GM18870 (cell line): Measurements from ENCODE around the gene MXI1.
"Not testable (repeated sequence)": the region's sequence is repeated elsewhere in the genome, so short reads cannot be mapped to it uniquely, and the experiment has no call there.

ENCODE experiments used
- ATAC-seq: cut with Tn5 transposase; IDR thresholded peaks from one replicate; pipeline ENCODE4 v1.9.1; 2021; ENCODE audit warnings: moderate library complexity; ENCODE audit not compliant: unreplicated experiment

The MXI1 gene

GRCh38 chr10:110181451-110181850 is 26.0 kb upstream of the MXI1 start:
- ATAC-seq, result no peak

- no peak for ATAC-seq
Measured at GRCh38 chr10:110181911-110182310, 25.5 kb upstream of the MXI1 start.

GRCh38 chr10:110184398-110184797 is 23.0 kb upstream of the MXI1 start:
- ATAC-seq, result no peak

- ATAC-seq, result not testable (repeated sequence)
Measured at GRCh38 chr10:110185646-110186182, 21.7 kb upstream of the MXI1 start.

- no peak for ATAC-seq
Measured at GRCh38 chr10:110190170-110190569, 17.2 kb upstream of the MXI1 start.

GRCh38 chr10:110192552-110192951 is 14.9 kb upstream of the MXI1 start:
- ATAC-seq, result peak; percentile 72

- ATAC-seq, result no peak
Measured at GRCh38 chr10:110200503-110200902, 6.9 kb upstream of the MXI1 start.

- ATAC-seq, result not testable (repeated sequence)
Measured at GRCh38 chr10:110201046-110201445, 6.4 kb upstream of the MXI1 start.

- no peak for ATAC-seq
Measured at GRCh38 chr10:110203500-110204455, 3.6 kb upstream of the MXI1 start.

GRCh38 chr10:110205051-110205675 is 2.2 kb upstream of the MXI1 start:
- no peak for ATAC-seq

- ATAC-seq, result no peak
Measured at GRCh38 chr10:110207805-110208613, 604 bp downstream of the MXI1 start.

- no peak for ATAC-seq
Measured at GRCh38 chr10:110208614-110209453, 1.4 kb downstream of the MXI1 start.

- ATAC-seq, result no peak
Measured at GRCh38 chr10:110209454-110209925, 2.1 kb downstream of the MXI1 start.

- no peak for ATAC-seq
Measured at GRCh38 chr10:110209926-110210673, 2.7 kb downstream of the MXI1 start.

GRCh38 chr10:110210674-110211464 is 3.5 kb downstream of the MXI1 start:
- peak; percentile 76 for ATAC-seq

GRCh38 chr10:110211465-110211843 is 4.0 kb downstream of the MXI1 start:
- no peak for ATAC-seq

GRCh38 chr10:110212119-110213006 is 5.0 kb downstream of the MXI1 start:
- no peak for ATAC-seq
